ENCODE data around the gene FARP1.

The FARP1 gene

DNA sequence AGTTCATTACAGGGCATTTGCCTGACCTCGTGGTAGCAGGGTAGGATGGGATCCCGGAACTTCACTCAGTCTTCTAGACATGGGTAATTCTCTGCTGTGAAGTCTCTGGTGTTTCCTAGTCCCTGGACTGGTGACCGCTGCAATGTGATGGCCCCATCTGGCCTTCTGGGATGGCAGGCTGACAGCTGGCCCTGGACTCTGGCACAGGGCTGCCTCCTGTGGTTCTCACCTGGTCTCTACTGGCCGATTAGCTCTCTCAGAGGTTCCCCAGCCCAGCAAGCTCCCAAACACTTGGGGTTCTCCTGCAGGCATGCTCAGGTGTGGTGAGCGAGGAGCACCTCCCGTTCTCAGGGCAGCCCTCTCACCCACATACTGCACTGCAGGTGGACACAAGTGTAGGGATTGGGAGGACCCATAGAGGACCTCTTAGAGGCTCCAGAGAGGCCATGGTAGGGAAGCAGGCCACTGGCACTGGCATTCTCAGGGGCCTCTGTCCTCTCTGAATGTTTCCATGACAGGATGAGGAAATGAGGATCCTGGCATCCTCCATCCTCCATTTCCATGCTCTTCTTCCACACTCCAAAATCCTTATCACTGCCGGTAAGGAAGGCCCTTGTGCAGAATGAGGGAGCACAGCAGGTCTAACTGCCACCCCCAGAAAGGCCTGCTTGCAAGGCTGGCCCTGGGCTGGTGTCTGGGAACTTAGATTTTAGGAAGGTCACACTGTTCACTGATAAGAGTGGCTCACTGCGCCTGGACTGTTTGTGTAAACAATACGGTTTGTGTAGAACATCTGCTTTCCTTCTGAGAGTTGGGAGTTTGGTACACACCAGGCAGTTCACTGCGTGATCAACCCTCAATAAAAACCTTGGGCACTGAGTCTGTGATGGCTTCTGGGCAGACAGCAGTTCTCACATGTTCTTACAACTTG, 31.5 kb upstream of the FARP1 start:
- no peak overlapping the region for H3K4me3 ChIP-seq (ENCODE audit: low read depth, low read length)
- TF ChIP-seq, protein P1, sequence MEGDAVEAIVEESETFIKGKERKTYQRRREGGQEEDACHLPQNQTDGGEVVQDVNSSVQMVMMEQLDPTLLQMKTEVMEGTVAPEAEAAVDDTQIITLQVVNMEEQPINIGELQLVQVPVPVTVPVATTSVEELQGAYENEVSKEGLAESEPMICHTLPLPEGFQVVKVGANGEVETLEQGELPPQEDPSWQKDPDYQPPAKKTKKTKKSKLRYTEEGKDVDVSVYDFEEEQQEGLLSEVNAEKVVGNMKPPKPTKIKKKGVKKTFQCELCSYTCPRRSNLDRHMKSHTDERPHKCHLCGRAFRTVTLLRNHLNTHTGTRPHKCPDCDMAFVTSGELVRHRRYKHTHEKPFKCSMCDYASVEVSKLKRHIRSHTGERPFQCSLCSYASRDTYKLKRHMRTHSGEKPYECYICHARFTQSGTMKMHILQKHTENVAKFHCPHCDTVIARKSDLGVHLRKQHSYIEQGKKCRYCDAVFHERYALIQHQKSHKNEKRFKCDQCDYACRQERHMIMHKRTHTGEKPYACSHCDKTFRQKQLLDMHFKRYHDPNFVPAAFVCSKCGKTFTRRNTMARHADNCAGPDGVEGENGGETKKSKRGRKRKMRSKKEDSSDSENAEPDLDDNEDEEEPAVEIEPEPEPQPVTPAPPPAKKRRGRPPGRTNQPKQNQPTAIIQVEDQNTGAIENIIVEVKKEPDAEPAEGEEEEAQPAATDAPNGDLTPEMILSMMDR (IDR thresholded peaks at IDR 0.05; ENCODE audit: low read depth, low read length) = no peak

DNA sequence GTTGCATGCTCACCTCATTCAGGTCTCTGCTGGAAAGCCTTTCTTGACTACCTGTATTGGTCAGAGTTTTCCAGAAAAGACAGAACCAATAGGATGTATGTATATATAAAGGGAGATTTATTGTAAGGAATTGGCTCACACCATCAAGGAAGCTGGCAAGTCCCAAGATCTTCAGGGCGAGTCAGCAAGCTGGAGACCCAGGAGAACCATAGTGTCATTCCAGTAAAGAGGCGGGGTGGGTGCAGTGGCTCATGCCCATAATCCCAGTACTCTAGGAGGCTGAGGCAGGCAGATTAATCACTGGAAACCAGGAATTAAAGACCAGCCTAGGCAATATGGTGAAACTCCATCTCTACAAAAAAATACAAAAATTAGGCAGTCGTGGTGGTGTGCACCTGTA, 30.4 kb upstream of the FARP1 start:
- TF ChIP-seq, protein P1 (IDR thresholded peaks at IDR 0.05; ENCODE audit: low read depth, low read length) = no peak

GRCh38 chr13:98118865-98119264, 24.0 kb upstream of the FARP1 start:
- no peak overlapping the region for H3K4me3 ChIP-seq (ENCODE audit: low read depth, low read length)
- TF ChIP-seq, protein P1 (IDR thresholded peaks at IDR 0.05; ENCODE audit: low read depth, low read length) = no peak

More for the DNA sequence above, 30.4 kb upstream of the FARP1 start:
- H3K4me3 ChIP-seq (ENCODE audit: low read depth, low read length) = no peak overlapping the region

GRCh38 chr13:98123176-98123575, 19.7 kb upstream of the FARP1 start:
- H3K4me3 ChIP-seq (ENCODE audit: low read depth, low read length) = no peak overlapping the region
- TF ChIP-seq, protein P1 (IDR thresholded peaks at IDR 0.05; ENCODE audit: low read depth, low read length) = no peak

GRCh38 chr13:98129059-98129746, 13.7 kb upstream of the FARP1 start:
- no peak overlapping the region for H3K4me3 ChIP-seq (ENCODE audit: low read depth, low read length)
- TF ChIP-seq, protein P1 (IDR thresholded peaks at IDR 0.05; ENCODE audit: low read depth, low read length) = no peak

- TF ChIP-seq, protein P1 (IDR thresholded peaks at IDR 0.05; ENCODE audit: low read depth, low read length) = no peak
These were observed 8.9 kb upstream of the FARP1 start for GRCh38 chr13:98133946-98134345.

DNA sequence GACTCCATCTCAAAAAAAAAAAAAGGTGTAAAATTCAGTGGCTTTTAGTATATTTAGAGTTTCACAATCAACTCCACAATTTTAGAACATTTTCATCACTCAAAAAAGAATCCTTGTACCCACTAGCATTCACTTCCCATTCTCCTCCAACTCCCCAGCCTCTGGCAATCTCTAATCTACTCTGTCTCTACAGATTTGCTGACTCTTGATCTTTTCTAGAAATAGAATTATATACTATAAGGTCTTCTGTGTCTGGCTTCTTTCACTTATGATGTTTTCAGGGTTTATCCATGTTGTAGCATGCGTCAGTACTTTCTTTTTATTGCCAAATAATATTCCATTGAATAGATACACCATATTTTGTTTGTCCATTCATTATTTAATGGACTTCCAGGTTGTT, 8.0 kb upstream of the FARP1 start:
- TF ChIP-seq, protein P1 (IDR thresholded peaks at IDR 0.05; ENCODE audit: low read depth, low read length) = no peak

More at GRCh38 chr13:98133946-98134345, 8.9 kb upstream of the FARP1 start:
- H3K4me3 ChIP-seq (ENCODE audit: low read depth, low read length) = no peak overlapping the region

More for the DNA sequence above, 8.0 kb upstream of the FARP1 start:
- no peak overlapping the region for H3K4me3 ChIP-seq (ENCODE audit: low read depth, low read length)
